Stimulated activated CD8-positive, alpha-beta memory T cell treated with anti-CD3 and anti-CD28 coated beads, Interleukin-7, amount 100 ng/mL, for 48 hours (primary cell): ENCODE data around the gene JARID2.

Source experiments
- DNase-seq, 2 donors: peaks; one replicate each; pipeline ENCODE4 v3.0.0-alpha.2; 2020; ENCODE audit warnings: low read depth in 1 of 2; ENCODE audit errors: extremely low read depth in 1 of 2

The JARID2 gene

GRCh38 chr6:15512721-15513120, 266.9 kb downstream of the JARID2 start:
- DNase-seq, result no peak

- no peak for DNase-seq
Measured at GRCh38 chr6:15513131-15513771, 267.4 kb downstream of the JARID2 start.

DNA sequence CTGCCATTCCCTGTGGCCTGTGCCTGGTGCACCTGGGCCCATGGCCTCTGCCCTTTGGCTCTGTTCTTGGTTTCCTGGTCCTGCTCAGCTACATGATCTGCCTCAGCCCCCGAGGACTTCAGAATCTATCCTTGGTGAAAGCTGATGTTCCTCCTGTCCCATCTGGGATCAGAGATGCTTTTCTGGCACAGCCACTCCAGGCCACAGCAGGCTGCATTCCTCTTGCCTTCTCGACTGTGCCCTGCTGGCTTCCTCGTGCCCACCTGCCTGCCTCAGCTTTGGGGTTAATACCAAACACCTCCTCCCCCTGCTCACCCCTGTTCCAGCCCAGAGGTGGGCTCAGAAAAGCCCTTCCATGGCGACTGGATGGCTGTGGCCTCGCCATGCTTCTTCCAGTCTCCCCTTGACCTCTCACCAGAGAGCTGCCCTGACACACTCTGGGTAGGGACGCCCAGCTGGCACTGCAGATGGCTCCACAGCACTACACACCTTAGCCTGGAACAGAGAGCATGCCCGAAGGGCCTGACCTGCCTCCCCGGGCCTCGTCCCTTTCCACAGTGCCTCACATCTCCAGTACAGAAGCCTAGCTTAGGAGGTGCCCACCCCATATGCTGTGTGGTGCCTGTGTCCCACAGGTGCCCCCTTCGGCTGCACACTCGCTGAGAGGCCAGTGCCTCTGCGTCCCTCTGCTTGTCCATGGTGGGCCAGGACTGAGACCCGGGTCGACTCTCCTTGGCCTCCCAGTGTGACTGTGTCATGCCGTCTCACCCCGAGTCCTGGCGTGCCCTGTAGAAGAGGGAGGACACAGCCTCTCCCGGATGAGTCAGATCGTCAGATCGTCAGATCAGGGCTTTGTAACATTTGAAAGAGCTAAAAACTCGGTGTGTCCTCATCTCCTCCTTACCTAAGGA, 268.2 kb downstream of the JARID2 start:
- DNase-seq, result no peak

- no peak for DNase-seq
Measured at GRCh38 chr6:15515226-15515625, 269.4 kb downstream of the JARID2 start.

GRCh38 chr6:15515660-15516375, 269.9 kb downstream of the JARID2 start:
- no peak for DNase-seq

DNA sequence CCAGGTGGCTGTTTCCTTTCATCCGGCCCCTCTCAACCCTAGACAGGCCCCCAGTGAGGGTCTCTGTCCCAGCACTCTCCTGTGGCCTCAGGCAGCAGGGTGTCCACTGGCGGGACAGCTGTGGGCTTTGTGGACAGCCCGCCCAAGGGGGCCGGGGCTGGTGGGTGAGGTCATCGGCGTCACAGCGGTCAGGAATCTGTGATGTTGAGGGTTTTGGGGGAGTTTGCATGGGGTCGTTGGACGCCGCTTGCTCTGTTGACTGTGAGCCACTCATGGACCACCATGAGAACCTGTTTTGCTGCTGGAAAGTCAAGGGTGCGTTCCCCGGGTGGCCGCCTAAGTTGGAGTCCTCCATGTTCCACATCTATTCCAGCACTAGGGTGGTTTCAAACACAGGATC, 270.5 kb downstream of the JARID2 start:
- no peak for DNase-seq

DNA sequence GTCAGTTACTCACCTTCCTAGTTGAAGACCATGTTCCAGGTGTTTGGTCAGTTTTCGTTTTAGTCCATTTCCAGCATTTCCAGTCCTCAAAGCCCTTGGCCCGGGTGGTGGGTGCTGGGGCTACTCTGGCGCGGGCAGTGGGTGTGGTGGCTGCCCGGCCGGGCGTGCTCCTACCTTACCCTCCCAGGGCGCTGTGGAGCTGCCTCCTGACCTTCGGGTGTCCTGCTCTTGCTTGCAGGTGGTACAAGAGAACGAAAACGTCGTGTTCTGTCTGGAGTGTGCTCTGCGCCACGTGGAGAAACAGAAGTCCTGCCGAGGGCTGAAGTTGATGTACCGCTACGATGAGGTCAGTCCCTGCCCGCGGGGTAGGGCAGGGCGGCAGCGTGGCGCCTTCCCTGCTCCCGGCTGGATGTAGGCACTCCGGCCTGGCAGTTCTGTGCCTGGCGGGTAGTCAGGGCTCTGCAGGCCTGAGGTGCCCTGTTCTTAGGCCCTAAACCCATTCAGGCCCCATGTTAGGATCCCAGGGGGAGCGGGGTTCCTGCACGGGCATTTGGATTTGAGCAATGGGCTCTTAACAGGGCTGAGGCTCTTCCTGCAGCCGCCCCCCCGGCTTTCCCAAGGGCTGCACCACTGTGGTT, 271.2 kb downstream of the JARID2 start:
- DNase-seq, result no peak

DNA sequence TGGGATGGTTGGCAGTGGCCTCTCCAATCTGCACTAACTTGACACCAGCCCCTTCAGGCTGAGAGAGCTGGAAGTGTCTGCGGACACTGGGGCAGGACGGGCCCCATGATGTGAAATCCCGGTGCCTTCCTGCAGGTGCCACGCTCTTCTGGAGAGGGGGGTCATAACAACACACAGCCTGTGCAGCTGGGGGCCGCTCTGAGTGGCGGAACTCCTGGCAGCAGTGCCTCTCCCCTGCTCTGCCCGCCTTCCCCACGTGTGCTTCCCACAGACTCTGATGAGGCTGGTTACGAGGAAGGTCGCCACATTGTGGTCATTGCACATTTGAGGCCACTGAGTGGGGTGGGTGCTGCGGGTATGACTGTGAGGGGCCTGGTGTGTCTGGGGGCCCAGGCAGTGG, 271.7 kb downstream of the JARID2 start:
- DNase-seq, result no peak

GRCh38 chr6:15518057-15518456, 272.2 kb downstream of the JARID2 start:
- DNase-seq, result no peak

DNA sequence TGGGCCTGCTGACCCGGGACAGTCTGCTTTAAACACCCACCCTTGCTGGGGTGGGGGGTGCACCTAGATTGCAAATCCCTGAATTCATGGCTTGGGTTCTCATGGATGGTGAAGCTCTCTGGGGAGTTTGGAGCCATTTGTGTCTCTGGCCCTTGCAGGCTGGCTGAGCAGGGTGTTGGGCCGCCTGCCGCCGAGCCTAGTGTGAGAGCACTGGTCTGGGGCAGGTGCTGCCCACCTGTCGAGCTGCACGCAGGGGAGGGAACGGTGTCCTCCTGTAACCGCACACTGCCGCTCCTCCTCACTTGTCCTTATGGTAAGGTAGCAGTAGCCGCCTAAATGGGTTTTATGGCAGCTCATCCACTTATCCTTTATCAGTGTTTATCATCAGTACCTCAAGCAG, 273.0 kb downstream of the JARID2 start:
- no peak for DNase-seq

GRCh38 chr6:15519681-15520080, 273.8 kb downstream of the JARID2 start:
- no peak for DNase-seq

- no peak for DNase-seq
Measured at GRCh38 chr6:15520626-15521203, 274.8 kb downstream of the JARID2 start.

- DNase-seq, result no peak
Measured at GRCh38 chr6:15521582-15521981, 275.7 kb downstream of the JARID2 start.

- DNase-seq, result no peak
Measured at GRCh38 chr6:15522026-15522425, 276.2 kb downstream of the JARID2 start.

DNA sequence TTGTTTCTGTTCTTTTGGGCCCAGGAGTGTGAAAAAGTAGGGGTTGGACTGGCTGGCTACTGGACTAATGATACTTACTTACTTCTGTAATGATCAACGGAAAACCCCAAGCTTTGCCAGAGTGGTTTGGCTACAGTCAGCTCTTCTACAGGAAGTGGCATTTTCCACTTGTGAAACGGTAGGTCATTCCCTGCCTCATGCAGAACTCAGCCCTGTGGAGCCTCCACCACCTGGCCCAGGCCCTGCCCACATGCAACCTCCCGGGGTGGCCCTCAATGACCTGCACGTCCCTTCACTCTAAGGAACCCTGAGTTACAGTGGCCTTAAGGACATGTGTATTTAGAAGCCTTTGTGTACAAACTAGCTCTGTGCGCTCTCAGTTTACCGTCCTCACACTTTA, 276.6 kb downstream of the JARID2 start:
- no peak for DNase-seq

DNA sequence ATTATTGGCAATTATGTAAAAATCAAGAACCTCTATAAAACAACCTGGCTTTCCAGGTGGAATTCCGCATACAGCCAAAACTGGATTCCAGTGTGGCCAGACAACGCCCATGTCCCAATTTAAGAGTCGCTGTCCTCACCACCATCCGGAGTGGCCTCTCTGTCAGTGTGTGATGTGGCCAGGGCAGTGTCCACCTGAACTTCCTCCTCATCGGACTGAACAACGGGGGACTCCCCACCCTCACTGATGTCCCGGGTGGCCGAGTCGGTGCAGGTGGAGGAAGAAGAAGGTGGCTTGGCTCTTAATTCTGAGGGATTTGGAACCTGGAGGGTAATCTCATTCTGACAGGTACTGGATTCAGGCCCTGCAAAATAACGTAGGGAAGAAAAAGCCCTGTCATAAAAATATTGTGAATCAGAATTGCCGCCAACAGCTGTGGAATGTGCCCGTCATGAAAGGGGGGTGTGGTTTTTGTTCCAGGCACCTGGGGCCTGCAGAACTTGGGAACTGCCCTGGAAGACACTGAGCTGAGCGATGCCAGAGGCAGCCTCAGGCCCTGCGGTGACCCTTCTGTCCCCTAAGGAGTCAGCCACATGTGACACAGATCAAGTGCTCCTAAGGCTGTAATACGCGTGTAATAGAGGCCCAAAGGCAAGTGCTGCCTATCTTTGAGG, 277.1 kb downstream of the JARID2 start:
- DNase-seq, result no peak

DNA sequence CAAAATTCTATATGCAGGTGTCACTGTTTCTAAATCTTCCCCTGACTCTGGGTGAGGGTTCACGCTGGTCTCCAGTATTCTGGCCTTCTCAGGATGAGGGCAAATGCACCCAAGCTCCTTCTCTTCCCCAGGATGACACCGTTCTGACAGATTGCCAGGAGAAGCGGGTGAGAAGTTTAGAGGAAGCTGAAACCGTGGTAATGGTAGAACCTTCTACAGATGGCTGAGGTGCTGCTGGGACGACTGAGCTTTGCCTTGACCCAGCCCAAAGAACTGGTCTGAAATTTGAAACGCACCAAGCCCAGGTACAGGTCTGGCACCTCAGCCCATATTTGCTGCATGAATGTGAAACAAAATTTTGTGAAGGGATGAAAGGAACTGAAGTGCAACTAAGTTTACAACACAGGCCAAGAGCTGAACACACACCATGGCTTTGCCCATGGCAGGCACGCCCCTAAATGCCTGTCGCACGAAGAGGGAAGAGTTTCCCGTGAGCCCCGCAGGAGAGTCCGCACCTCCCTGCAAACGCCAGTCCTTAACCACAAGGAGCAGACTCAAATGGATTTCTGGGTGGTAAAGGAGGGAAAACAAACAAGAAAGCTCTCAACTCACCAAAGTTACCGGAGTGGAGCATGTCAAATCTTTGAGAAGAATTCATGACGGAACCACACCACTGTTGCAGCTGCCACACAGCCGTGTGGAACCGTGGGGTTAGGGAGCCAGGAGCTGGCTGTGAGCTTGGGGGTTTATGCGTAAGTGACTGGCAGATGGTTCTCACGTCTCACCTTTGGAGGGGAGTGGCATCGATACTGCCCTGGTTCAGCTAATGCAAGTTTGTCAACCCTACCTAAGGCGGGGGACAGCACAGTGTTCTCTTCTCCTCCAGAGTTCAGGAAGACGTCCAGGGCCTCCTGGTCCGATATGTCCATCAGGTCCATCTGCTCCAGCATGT, 278.1 kb downstream of the JARID2 start:
- no peak for DNase-seq

- DNase-seq, result no peak
Measured at GRCh38 chr6:15524861-15525401, 279.1 kb downstream of the JARID2 start.

DNA sequence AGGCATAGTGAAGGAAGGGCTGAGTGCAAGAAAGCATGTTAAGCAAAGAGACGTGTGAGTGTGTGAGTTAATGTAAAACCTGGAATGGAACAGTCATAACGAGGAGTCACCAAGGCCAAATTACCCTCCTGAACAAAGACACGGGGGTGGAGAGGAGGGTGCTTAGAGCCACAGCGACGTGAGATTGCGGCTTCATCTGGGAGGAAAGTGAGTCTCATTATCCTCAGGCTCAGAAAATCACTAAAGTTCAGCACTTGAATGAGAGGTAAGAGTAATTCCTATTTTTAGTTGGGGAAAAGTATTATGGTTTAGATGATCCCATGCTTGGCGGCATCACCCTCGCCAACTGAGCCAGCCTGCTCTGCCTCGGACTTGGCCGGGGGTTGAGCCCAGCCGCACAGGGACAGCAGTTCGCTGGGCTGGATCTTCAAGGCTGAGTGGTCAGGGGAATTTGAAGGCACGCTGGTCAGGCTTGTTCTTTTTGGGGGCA, 280.4 kb downstream of the JARID2 start:
- DNase-seq, result no peak
